ENCODE measurements around the gene SLC25A51.
"Not testable (repeated sequence)": the region's sequence is repeated elsewhere in the genome, so short reads cannot be mapped to it uniquely, and the experiment has no call there.

Gene SLC25A51

GRCh38 chr9:37889536-37889935 is 14.4 kb downstream of the SLC25A51 start:
- Mint-ChIP-seq H3K9me3 (no peaks in the 10 kb centered on the region), H3K27ac (no peak overlapping the region), H3K4me1 (no peaks in the 10 kb centered on the region), H3K36me3 (ENCODE audit: low read depth) (peaks cover 77% of the 10 kb centered on the region), H3K27me3 (ENCODE audit: low read depth) (no peaks in the 10 kb centered on the region), H3K4me3 (no peak overlapping the region)
- TF ChIP-seq, protein P1, sequence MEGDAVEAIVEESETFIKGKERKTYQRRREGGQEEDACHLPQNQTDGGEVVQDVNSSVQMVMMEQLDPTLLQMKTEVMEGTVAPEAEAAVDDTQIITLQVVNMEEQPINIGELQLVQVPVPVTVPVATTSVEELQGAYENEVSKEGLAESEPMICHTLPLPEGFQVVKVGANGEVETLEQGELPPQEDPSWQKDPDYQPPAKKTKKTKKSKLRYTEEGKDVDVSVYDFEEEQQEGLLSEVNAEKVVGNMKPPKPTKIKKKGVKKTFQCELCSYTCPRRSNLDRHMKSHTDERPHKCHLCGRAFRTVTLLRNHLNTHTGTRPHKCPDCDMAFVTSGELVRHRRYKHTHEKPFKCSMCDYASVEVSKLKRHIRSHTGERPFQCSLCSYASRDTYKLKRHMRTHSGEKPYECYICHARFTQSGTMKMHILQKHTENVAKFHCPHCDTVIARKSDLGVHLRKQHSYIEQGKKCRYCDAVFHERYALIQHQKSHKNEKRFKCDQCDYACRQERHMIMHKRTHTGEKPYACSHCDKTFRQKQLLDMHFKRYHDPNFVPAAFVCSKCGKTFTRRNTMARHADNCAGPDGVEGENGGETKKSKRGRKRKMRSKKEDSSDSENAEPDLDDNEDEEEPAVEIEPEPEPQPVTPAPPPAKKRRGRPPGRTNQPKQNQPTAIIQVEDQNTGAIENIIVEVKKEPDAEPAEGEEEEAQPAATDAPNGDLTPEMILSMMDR (IDR thresholded peaks at IDR 0.05; ENCODE audit: unreplicated experiment in 3 of 3): no peak

DNA sequence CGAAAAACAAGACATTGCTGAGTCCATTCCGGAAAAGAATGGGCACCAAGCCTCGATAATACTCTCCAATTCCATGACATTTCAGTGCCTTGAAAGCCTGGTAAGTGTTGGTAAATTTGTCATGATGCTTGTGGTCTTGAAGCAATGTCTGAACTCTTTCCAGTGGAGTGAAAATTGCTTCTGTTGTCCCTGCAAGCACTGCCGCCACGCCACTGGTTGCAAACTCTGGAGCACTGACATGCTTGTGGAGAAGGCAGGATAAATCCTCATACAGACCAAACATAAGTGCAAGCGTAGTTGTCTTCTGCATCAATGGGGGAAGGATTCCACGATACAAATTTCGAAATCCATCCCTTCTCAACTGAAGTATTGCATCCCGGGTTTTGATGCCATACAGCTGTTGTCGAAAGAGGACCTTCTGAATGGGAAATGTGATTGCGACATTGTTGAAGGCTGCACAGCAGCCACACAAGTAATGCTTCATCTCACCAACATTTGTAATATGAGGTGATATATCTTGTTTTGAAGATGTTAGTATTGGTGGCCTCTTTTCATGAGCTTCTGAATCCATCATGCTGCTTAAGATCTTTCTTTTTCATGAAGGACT is 15.8 kb downstream of the SLC25A51 start:
- not testable (repeated sequence) for H3K27me3 Mint-ChIP-seq (ENCODE audit: low read depth); H3K4me3 Mint-ChIP-seq; H3K9me3 Mint-ChIP-seq; H3K27ac Mint-ChIP-seq; H3K4me1 Mint-ChIP-seq
- peaks cover 66% of the 10 kb centered on the region for H3K36me3 Mint-ChIP-seq (ENCODE audit: low read depth)

- H3K9me3 Mint-ChIP-seq: peaks cover 6% of the 10 kb centered on the region
- no peaks in the 10 kb centered on the region for H3K27me3 Mint-ChIP-seq (ENCODE audit: low read depth)
- no peak overlapping the region for H3K27ac Mint-ChIP-seq
- H3K36me3 Mint-ChIP-seq (ENCODE audit: low read depth): peaks cover 54% of the 10 kb centered on the region
- H3K4me1 Mint-ChIP-seq: no peaks in the 10 kb centered on the region
- no peak overlapping the region for H3K4me3 Mint-ChIP-seq
- TF ChIP-seq, protein P1 (IDR thresholded peaks at IDR 0.05; ENCODE audit: unreplicated experiment in 3 of 3): no peak
Measured at GRCh38 chr9:37880916-37881479, 22.9 kb downstream of the SLC25A51 start.

- H3K9me3 Mint-ChIP-seq: peaks cover 8% of the 10 kb centered on the region
- no peak overlapping the region for H3K4me3 Mint-ChIP-seq
- no peaks in the 10 kb centered on the region for H3K4me1 Mint-ChIP-seq
- peaks cover 50% of the 10 kb centered on the region for H3K36me3 Mint-ChIP-seq (ENCODE audit: low read depth)
- TF ChIP-seq, protein P1 (IDR thresholded peaks at IDR 0.05; ENCODE audit: unreplicated experiment in 3 of 3): no peak
- no peak overlapping the region for H3K27ac Mint-ChIP-seq
- H3K27me3 Mint-ChIP-seq (ENCODE audit: low read depth): no peaks in the 10 kb centered on the region
Measured at GRCh38 chr9:37876376-37876775, 27.6 kb downstream of the SLC25A51 start.

GRCh38 chr9:37873955-37874354 is 30.0 kb downstream of the SLC25A51 start:
- TF ChIP-seq, protein P1 (IDR thresholded peaks at IDR 0.05; ENCODE audit: unreplicated experiment in 3 of 3): no peak
- Mint-ChIP-seq H3K27me3 (ENCODE audit: low read depth) (no peaks in the 10 kb centered on the region), H3K27ac (no peak overlapping the region), H3K9me3 (peaks cover 8% of the 10 kb centered on the region), H3K36me3 (ENCODE audit: low read depth) (peaks cover 38% of the 10 kb centered on the region), H3K4me3 (no peak overlapping the region), H3K4me1 (no peaks in the 10 kb centered on the region)

- Mint-ChIP-seq H3K4me3 (no peak overlapping the region), H3K9me3 (no peaks in the 10 kb centered on the region), H3K27ac (no peak overlapping the region), H3K4me1 (no peaks in the 10 kb centered on the region), H3K27me3 (ENCODE audit: low read depth) (no peaks in the 10 kb centered on the region), H3K36me3 (ENCODE audit: low read depth) (peaks cover 8% of the 10 kb centered on the region)
- TF ChIP-seq, protein P1 (IDR thresholded peaks at IDR 0.05; ENCODE audit: unreplicated experiment in 3 of 3): no peak
Measured at GRCh38 chr9:37870799-37871176, 33.1 kb downstream of the SLC25A51 start.
